GM12873 (cell line): ENCODE measurements around the gene PLEKHF1.

Source experiments
- CTCF ChIP-seq: IDR thresholded peaks from 2 replicates; pipeline ENCODE4 v1.5.1; 2012; ENCODE audit warnings: low read depth, mild to moderate bottlenecking, moderate library complexity, low read length, control low read depth; ENCODE audit not compliant: insufficient read depth; ENCODE audit errors: missing control alignments

PLEKHF1 gene

GRCh38 chr19:29622166-29623070, 42.8 kb upstream of the PLEKHF1 start:
- TF ChIP-seq CTCF, result no peak

GRCh38 chr19:29623726-29624488, 41.4 kb upstream of the PLEKHF1 start:
- no peak for TF ChIP-seq CTCF

GRCh38 chr19:29624489-29625185, 40.6 kb upstream of the PLEKHF1 start:
- TF ChIP-seq CTCF, result no peak

GRCh38 chr19:29625186-29625651, 40.0 kb upstream of the PLEKHF1 start:
- no peak for TF ChIP-seq CTCF

- no peak for TF ChIP-seq CTCF
These were observed 38.9 kb upstream of the PLEKHF1 start for GRCh38 chr19:29626386-29626785.

- no peak for TF ChIP-seq CTCF
These were observed 36.4 kb upstream of the PLEKHF1 start for GRCh38 chr19:29628661-29629385.
